ENCODE data around the gene ARHGAP22. TPM values are rescaled to one million over a fixed set of nuclear protein-coding genes. Genes with fewer than 3 reads are reported as not detected.

ARHGAP22 gene
- total RNA-seq, 4 donors from 2014 or later = 3.2 to 24.0 (median 9.9) TPM

- ATAC-seq (ENCODE audit: low FRiP score) = no peak
- no peak for DNase-seq (ENCODE audit: low spot score)
- TF ChIP-seq CTCF (IDR thresholded peaks at IDR 0.05) = no peak
Observed at GRCh38 chr10:48603421-48604038, 1.3 kb downstream of the ARHGAP22 start.

- DNase-seq (ENCODE audit: low spot score) (no peak), ATAC-seq (ENCODE audit: low FRiP score) (no peak)
- no peak for TF ChIP-seq CTCF (IDR thresholded peaks at IDR 0.05)
Observed at GRCh38 chr10:48602401-48603135, 2.3 kb downstream of the ARHGAP22 start.

DNA sequence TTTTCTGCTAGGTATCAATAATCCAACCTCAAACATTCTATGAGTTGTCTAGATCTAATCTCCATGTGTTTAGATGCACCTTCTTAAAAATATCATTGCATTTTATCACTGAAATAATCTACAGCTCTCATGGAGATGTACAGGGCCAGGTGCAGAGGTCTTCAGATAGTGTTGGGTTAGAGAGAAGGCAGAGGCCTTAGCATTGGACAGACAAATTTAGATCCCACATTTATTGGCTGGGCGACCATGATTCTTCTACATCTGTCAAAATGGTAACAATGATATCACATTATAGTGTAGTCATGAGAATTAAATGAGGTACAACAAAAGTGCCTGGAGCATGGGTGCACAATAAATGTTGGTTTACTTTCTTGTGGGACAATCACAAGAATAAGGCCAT is 3.1 kb downstream of the ARHGAP22 start:
- TF ChIP-seq CTCF (IDR thresholded peaks at IDR 0.05) = no peak
- ATAC-seq (ENCODE audit: low FRiP score) = no peak
- DNase-seq (ENCODE audit: low spot score) = no peak

- no peak for TF ChIP-seq CTCF (IDR thresholded peaks at IDR 0.05)
- no peak for DNase-seq (ENCODE audit: low spot score)
- no peak for ATAC-seq (ENCODE audit: low FRiP score)
Observed at GRCh38 chr10:48600645-48601505, 4.0 kb downstream of the ARHGAP22 start.

GRCh38 chr10:48599830-48600134 is 5.1 kb downstream of the ARHGAP22 start:
- TF ChIP-seq CTCF (IDR thresholded peaks at IDR 0.05) = no peak
- ATAC-seq (ENCODE audit: low FRiP score) (no peak), DNase-seq (ENCODE audit: low spot score) (no peak)

DNA sequence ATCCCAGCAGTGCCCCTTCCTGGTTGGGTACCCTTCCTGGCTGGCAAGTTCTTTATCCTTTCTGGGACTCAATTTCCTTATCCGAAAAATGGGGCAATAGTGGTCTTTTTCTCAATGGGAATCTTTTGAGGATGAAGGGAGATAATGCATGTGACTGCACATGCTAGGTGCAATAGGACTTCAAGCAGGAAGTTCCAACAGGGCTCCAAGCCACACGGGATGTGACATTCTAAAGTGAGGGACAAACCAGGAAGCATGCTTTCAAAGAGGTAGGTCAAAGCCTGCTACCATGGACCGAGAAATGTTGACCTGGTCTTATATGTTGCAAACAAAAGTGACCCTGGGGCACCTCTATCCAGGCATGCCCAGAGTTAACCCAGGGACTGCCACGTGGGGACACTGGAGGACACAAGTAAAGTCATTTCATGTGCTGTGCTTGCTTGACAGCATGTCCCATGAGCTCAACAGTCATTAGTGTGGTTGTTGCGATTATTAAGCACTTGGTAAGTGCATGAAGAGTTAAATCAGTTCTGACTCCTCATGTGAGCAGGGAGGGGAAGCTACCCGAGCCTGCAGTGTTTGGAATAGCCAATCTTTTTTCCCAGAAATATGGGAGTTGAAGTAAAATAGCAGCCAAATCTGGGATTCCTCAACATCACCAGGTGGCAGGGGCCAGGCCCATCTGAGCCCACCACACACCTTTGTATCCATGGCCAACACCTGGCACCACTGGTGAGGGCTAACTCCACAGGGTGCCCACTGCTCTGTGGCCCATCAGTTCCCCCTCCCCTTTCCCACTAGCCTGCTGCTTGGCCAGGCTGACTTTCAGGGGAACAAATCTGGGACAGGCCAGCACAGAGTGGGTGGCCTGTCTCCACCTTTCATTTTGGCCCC is 5.7 kb downstream of the ARHGAP22 start:
- peak; percentile 35 for ATAC-seq (ENCODE audit: low FRiP score)
- no peak for TF ChIP-seq CTCF (IDR thresholded peaks at IDR 0.05)

More for the DNA sequence above, 5.7 kb downstream of the ARHGAP22 start:
- no peak for DNase-seq (ENCODE audit: low spot score)

Measured in omental fat pad (tissue), 4 donors.